CMK (cell line): ENCODE measurements around the gene TGFB1I1.
"Not testable (repeated sequence)": the region's sequence is repeated elsewhere in the genome, so short reads cannot be mapped to it uniquely, and the experiment has no call there.

Source experiments
- DNase-seq: peaks from one replicate; pipeline ENCODE4 v3.0.0-alpha.2; 2010; ENCODE audit warnings: low read depth

Gene TGFB1I1

GRCh38 chr16:31471241-31471874 lies 594 bp upstream of the TGFB1I1 start:
- DNase-seq, result no peak

- DNase-seq, result peak; percentile 57
Measured at GRCh38 chr16:31472709-31473203, 804 bp downstream of the TGFB1I1 start.

GRCh38 chr16:31473264-31473984 lies 1.5 kb downstream of the TGFB1I1 start:
- DNase-seq, result no peak

- DNase-seq, result no peak
Measured at GRCh38 chr16:31474173-31474714, 2.3 kb downstream of the TGFB1I1 start.

GRCh38 chr16:31474773-31475738 lies 3.1 kb downstream of the TGFB1I1 start:
- no peak for DNase-seq

GRCh38 chr16:31475946-31476302 lies 4.0 kb downstream of the TGFB1I1 start:
- DNase-seq, result no peak

- no peak for DNase-seq
Measured at GRCh38 chr16:31476303-31477219, 4.6 kb downstream of the TGFB1I1 start.

- no peak for DNase-seq
Measured at GRCh38 chr16:31477220-31478216, 5.6 kb downstream of the TGFB1I1 start.

GRCh38 chr16:31478956-31479355 lies 7.0 kb downstream of the TGFB1I1 start:
- no peak for DNase-seq

- DNase-seq, result no peak
Measured at GRCh38 chr16:31479751-31480150, 7.8 kb downstream of the TGFB1I1 start.

- DNase-seq, result no peak
Measured at GRCh38 chr16:31480851-31481536, 9.0 kb downstream of the TGFB1I1 start.

- DNase-seq, result no peak
Measured at GRCh38 chr16:31483081-31483480, 11.1 kb downstream of the TGFB1I1 start, which contains the start of gene SLC5A2. TSS of gene SLC5A2 (plus strand) at chr16:31483123. CDS start at chr16:31483137, 14 bp downstream.

GRCh38 chr16:31484048-31484447 lies 12.1 kb downstream of the TGFB1I1 start:
- DNase-seq, result not testable (repeated sequence)

GRCh38 chr16:31484491-31485171 lies 12.7 kb downstream of the TGFB1I1 start:
- DNase-seq, result no peak

GRCh38 chr16:31485571-31485970 lies 13.6 kb downstream of the TGFB1I1 start:
- DNase-seq, result no peak

- DNase-seq, result no peak
Measured at GRCh38 chr16:31486045-31486444, 14.1 kb downstream of the TGFB1I1 start.

- DNase-seq, result no peak
Measured at GRCh38 chr16:31487071-31487719, 15.2 kb downstream of the TGFB1I1 start.
